GM19463 (cell line): ENCODE measurements around the gene SORL1.

ENCODE experiments used
- ATAC-seq: cut with Tn5 transposase; IDR thresholded peaks from one replicate; pipeline ENCODE4 v1.9.1; 2021; ENCODE audit warnings: mild to moderate bottlenecking, moderate library complexity; ENCODE audit not compliant: unreplicated experiment

The SORL1 gene

DNA sequence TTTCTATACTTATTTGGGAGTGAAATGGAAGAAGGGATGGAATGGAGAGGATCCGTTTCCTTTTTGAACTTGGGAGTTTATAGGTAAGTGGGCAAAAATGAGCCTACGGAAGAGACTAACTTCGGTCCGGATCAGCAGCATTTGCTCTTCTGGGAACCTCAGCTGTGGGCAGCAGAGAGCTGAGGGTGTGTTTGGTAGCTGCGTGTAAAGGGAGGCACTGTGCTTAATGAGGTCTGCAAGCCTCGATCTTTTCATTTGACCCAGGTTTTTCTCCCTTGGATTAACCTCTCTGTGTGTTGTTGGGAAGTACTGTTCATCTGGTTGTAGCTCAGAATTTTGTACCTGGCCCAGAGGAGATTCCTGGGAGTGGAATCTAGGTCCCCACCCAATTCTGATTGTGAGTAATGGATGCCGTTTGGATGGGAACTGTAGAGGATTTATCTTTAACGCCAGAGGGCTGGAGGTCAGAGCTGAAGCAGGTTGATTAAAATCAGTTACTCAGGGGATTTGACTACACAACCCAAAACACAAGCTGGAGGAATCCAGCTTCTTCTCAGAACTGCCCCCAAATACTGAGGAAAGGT is 202.2 kb downstream of the SORL1 start:
- ATAC-seq = no peak

DNA sequence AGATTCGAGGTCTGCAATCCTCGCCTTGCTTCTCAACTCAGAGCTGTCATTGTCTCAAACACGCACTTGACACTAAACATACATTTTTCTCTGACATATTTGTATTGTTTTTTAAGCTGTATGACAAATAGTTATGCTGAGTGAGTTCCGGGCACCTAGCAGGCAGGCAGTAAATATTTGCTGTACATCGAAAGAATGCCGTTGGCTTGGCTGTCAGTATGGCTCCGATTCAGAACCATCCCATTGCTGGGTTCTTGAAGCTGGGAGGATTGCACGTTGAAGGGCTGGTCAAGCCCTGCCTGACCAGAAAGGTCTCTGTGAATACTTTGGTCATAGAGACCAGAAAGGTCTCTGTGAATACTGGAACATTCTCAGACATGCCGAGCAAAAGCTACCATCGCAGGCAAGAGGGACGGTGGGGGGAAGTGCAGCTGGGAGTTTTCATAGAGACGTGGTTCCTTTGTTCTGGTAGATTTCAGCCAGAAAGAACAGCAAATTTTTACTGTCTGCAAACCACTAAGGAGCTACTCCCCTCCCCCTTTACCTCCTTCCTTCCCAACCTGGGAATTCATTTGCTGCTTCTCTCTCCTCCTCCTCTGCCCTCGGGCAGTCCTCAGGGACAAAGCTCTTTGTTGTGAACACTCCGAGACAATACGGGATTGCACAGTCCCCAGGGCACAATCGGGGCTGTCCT is 202.9 kb downstream of the SORL1 start:
- ATAC-seq = no peak

DNA sequence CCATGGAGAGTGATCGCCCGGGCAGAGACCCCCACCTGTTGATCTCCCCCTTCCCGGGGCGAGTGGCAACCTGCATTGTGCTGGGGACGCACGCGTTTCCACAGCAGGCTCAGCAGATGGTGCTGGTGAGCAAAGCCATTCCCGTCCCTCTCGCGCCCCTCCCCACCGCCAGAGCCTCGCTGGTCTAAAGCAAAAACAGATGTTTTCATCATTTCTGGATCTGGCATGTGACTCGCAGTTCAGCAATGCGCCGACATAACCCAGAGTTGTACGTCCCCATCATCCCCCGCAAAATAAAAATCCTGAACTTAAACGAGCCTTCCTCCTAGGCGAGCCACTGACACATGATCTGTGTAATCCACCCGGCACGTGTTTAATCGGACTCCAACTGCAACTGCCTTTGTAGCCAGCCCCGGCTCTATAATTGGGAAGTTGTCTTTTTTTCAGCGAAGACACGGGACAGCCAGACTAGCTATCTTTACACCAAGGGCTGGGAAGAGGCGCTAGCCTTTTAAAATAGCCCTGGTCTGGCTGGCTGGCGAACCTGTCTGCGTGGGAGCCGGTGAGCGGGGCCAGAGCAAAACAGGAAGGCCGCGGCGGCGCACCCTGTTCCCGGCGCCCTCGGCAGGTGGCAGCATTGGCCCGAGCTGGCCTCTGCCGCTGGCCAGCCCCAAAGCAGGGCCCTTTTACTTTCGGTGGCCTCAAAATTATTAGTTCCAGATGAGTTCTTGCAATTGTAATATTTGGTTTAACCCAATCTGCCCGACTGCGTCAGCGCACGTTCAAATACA is 203.6 kb downstream of the SORL1 start:
- peak; percentile 88 for ATAC-seq

DNA sequence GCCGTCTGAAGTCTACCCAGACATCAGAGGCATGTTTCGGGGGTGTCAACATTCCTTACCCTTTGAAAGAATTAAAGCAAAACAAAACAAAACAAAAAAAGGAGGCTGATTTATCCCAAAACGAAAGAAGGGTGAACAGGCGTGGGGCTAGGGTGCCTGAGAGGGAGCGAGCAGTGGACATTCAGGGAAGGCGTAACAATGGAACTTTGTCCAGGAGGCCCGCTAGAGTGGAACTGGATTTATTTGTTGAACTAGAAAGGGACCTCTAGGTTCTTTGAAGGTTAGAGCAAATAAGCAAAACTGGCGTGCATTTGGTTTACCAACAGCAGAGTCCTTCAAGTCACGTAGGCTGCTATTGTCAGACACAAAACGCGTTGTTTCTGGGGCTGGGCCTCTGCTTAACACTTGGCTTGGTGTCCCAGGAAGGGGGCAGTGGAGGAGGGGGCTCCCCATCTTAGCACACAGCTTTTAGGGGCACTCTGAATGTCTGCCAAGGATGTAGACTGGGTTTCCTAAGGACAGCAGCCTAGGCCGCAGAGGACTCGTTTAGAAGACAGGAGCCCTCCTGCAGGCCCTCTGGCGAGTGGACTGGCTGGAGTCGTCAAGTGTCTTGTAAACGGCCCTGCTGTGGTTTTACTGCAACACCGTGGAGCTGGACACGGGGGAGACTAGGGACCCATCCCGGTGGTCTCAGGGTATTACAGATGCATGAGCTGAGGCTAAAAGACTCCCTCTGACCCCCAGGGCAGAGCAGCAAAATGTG is 204.4 kb downstream of the SORL1 start:
- no peak for ATAC-seq

DNA sequence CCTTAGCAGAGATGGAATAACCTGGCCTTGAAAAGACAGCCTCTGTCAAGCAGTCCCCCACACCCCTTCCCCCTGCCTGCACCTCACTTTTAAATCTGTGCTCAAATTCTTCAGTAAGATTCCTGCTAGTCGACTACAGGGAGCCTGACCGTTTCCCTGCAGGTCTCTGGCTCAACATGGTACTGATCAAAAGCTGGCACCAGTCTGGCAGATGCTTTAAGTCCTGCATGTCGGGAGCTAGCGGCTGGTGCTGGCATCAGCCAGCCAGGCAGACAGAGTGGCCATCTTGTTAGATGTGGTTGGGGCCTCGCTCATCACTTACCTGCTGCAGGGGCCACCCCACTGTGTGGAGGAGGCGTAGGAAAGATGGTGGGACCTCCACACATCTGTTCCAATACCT is 205.0 kb downstream of the SORL1 start:
- no peak for ATAC-seq

DNA sequence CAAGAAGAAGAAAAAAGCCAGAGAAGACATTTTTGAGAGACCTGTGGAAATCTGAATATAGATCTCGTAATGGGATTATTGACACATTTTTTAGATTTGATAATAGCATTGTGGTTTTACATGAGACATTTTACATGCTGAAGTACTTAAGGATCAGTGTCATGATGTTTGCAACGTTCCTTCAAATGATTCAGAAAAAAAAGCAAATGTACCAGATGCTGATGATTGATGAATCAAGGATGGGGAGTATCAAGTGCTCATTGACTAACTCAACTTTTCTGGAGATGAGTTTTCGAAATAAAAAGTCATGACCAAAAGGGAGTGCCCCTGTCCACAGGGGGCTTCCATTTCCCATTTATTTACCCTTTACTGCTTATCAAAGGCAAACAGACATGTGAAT is 207.7 kb downstream of the SORL1 start:
- ATAC-seq = no peak

DNA sequence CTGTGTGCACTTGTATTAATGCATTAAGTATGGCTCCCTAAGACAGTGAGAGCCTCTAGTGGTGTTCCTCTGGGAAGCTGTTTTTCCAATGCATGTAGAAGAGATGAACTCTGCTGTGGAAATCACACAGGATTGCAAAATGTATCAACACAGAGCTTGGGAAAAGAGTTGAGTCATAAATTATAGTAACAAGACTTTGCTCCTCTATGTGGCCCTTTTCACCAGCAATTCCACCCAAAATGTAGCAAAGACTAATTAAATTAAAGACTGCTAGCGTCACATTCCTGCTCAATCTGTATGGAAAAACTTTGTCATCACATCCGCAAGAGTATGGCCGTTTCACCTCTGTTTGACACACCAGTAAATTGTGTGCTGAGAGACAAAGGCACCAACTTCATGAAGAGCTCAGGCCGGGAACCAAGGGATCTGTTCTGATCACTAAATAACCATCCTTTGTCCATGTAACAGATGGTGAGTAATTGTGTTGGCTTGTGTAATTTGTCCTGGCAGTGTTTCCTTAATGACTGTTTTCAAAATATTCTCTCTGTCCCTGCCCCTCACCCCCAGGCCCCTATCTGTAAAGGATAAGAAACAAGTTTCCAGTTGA is 209.9 kb downstream of the SORL1 start:
- ATAC-seq = no peak

DNA sequence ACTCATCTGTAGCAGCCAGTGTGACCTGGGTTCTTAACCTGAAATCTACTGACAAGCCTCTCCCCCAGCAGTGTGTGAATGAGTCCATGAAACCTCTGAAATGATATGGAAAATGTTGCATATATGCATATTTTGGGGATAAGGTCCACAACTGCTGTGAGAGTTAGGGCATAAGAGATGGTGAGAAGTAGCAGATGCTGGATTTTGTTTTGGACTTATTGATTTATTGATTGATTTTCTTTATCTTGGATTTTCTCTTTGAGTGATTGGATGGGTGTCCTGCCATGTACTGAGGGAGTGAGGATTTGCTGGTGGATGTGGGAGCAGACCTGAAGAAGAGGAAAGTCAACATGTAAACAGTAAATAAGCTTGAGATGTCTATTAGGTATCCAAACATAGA is 212.0 kb downstream of the SORL1 start:
- no peak for ATAC-seq

DNA sequence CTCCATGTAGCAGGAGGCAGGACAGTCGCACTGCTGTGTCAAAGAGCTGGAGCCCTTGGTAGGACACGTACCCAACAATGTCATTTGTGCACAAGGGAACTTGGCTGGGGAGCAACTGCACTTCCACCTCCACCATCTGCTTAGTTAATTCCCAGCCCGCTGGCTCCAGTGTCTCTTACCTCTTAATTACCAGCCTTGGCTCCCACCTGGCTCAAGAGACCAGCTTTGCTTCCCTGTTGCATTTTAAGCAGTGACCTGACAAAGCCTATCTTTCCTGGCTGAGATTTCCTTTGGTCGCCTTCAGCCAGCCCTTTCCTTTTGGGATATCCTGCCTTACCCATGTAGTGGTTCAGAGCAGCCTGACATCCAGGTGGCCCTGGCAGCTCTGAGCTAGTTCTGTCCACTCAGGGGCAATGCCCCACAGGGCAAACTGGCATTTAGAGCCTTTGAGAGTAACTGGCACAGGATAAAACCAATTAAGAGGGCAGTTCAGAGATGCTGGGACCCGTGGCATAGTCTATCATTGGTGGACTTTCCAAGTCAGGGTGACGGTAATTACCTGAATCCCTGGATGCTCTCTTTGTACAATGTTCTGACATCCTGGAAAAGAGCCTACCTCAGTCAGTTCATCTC is 213.2 kb downstream of the SORL1 start:
- ATAC-seq = no peak

DNA sequence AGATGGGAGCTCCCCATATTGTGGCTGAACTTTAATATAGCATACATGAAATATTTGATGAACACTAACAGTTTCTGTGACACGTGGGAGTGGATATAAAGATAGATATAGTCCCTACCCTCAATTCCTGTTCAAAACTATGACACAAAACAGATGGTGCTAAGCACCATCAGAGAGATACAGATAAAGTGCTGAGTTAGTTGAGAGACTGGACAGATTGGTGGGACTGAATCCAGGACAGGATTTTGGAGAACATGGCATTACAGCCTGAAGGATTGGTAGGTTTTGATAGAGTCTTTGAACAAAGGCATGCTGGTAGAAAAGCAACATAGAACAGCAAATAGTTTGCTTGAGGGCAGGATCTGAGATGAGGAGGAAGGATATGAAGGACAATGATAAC is 215.7 kb downstream of the SORL1 start:
- no peak for ATAC-seq

DNA sequence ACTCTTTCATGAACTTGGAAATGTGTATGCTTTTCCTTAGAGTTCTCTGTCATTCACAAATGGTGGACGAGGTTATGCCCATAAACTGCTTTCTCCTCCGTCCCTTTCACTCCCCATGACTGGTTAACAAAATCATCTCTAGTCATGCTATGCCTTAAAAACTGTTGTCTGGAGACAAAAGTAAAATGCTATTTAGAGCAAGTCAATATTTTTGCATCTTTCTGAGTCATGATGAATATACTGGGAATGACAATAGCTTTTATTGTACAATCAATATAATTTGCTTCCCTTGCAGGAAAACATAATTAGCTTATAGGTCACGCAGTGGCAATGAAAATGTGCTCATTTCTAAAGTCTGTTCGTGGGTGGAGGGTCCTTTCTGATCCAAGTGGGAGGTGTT is 217.3 kb downstream of the SORL1 start:
- ATAC-seq = no peak

DNA sequence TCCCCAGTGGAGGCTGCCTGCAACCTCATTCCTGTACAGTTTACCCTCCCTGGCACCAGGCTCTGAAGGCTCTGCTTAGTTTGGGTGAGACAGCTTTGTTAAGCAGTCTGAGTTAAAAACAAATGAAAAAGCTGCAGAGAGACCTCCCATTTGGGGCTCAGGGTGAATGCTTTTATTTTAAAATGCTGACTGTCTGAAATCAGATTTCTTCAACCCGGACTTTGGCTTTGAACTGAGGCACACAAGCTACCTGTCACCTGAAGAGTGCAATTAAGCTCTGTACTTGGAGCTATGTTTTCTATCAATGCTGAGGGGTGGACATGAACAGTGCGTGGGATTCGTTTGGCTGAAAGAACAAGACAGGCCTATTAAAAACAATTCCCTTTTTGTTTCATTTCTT is 218.2 kb downstream of the SORL1 start:
- no peak for ATAC-seq

DNA sequence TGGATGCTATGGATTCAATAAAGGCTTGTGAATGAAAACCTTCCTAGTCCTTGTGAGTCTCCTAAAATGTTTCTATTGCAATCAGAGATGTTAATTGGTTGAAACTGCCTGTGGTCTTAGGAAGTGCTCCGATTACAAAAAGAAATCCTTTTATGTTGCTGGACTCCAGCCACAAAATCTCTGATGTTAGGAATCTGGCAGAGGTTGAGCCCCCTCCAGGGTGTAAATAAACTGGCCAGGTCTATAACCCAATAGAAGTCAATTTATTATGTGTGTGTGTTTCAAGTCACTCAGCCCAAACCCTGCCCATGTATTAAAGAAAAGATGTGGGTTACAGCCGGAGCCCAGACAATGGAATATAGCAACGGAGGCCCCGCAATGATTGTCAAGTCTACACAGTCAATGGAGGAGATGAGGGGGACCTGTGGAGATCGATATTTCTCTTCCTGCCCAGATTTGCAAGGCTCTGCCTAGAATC is 218.7 kb downstream of the SORL1 start:
- no peak for ATAC-seq

DNA sequence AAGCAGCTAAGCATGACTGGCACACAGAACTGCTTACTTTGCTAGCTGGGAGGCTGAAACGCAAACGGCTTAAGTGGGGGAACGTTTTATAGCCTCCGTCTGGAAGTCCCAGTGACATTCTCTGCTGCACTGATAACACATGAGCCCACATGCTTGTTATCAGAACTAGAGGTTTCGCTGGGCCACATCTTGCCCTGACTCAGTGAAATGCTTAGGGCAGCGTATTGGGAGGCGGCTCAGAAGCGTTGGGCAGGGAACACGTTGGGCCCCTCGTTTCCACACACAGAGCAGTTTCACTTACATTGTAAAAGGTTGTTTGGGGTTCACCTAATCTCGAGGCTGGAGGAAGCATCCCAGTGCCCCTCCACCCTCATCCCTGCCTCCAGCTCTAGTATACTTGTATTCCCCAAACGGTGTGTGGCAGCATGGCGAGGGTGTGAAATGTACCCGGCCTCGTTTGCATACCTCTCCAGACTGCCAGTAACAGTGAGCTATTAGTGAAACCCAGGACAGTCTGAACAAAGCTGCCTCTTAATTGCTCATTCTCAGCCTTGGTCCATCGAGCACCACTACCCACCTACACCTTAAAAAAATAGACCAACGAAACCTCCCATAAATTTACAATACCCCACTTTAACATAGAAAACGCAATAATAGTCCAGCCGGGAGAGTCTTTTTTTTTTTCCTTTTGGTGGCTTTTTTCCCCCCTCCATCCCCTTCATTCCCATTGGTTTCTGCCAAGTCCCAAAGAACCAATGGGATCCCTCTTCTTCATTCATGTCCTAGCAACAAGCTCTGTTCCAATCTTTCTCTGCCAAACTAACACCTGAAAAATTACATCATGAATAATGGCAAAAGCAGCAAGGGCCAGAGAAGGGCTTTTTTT is 219.4 kb downstream of the SORL1 start:
- ATAC-seq = no peak

DNA sequence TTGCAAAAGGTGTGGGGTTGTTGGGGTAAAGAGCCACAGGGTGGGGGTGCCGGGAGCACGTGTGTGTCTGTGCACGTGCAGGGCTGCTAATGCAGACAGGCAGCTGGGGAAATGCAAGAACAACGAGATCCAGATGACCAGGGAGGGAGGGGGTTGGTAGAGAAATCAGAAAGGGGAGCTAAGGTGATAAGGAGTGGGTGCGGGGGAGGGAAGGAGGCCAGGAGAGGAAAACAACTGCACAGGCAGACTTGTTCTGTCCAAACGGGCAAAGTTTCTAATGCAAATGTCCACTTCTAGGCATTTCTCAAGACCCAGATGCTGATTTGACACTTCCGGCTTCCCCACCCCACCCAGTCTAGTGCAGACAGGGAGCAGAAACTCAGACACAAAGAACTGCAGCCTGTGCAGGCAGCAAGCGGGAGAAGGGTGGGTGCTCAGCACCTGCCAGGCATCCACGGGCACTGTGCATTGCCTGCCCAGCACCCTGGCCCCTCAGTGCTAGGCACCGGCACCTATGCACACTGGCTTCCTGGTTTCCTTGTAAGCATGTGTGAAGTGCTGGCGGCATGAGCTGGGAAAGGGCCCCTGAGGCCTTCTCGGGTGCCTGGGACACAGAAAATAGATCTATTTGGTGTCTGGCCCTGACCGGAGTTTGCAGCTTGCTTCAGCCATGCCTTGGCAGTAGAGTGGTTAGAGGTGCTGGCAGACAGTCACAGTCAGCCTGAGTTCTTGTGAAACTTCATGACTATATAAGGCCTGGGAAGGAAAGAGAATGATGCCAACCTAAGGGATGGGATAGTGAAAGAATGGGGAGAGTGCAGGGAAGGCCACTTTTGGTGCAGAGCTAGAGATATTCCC is 220.7 kb downstream of the SORL1 start:
- no peak for ATAC-seq

DNA sequence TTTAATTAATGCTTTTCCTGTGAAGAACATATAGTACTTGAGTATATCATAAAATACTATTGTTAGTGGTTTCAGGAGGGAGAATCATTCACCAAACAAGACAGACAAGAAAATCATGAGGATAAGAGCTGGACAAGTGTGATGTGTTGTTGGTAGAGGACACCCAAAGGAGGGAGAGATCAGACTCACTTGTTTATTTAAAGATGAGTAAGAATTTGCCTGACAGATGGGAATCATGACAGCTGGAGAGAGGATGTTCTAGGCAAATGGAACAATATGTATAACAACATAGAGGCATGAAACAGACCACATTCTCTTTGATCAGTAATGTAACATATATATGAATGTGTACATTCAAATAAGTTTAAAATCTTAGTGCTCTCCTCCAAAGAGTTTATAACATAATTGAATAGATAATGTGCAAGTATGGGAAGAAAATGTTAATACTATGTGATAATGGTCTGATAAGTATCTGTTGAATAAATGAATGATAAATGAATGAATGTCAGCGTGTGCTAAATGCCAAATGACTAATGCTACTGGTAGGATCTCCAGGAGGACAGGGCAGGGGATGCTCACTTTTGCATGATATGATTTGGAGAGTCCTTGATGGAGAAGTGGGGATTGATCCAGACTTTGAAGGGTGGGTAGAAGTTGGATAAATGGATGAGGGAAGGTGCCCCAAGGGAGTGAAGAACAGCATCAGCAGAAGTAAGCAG is 229.6 kb downstream of the SORL1 start:
- no peak for ATAC-seq
